Calu3 (cell line): ENCODE results near the gene UBE2L5. TPM values are rescaled to one million over a fixed set of nuclear protein-coding genes. Genes with fewer than 3 reads are reported as not detected.

ENCODE experiments used
- BruUV-seq: library from RNA; stranded (reverse); fragments of 400-500 nt; replicated peaks from 2 replicates; lab custom pipeline; 2021; lab: Mats Ljungman, UMichigan
- CTCF ChIA-PET: fragments of 300-600 bp; sonication (Branson Sonifier 250); formaldehyde crosslinking; loops from one replicate; lab custom pipeline; 2022; ENCODE audit warnings: antibody characterized with exemption; lab: Charles Lee
- DNase-seq: peaks from one replicate; pipeline ENCODE4 v3.0.0; 2022
- H3K27ac Mint-ChIP-seq: one replicate; pipeline ENCODE4 v1.8.0; 2022; ENCODE audit warnings: mixed read lengths; ENCODE audit not compliant: unreplicated experiment
- H3K27me3 Mint-ChIP-seq: one replicate; pipeline ENCODE4 v1.8.0; 2022; ENCODE audit warnings: mixed read lengths; ENCODE audit not compliant: unreplicated experiment
- H3K36me3 Mint-ChIP-seq: one replicate; pipeline ENCODE4 v1.8.0; 2022; ENCODE audit warnings: mild to moderate bottlenecking, moderate library complexity, mixed read lengths; ENCODE audit not compliant: insufficient read depth, unreplicated experiment
- H3K4me1 Mint-ChIP-seq: one replicate; pipeline ENCODE4 v1.8.0; 2022; ENCODE audit warnings: mild to moderate bottlenecking, low read depth, mixed read lengths; ENCODE audit not compliant: unreplicated experiment
- H3K4me3 Mint-ChIP-seq: one replicate; pipeline ENCODE4 v1.8.0; 2022; ENCODE audit warnings: mild to moderate bottlenecking, low read depth, moderate library complexity, mixed read lengths; ENCODE audit not compliant: unreplicated experiment
- H3K9me3 Mint-ChIP-seq: one replicate; pipeline ENCODE4 v1.8.0; 2022; ENCODE audit warnings: low read depth, mixed read lengths; ENCODE audit not compliant: unreplicated experiment
- intact Hi-C: fragments of 100-400 bp; cut with micrococcal nuclease; formaldehyde crosslinking; loops from one replicate; pipeline ENCODE4 v1.10.0; 2022; ENCODE audit not compliant: unreplicated experiment
- total RNA-seq: library from RNA; stranded (reverse); gene quantifications from 2 replicates; pipeline ENCODE4 v1.2.3, GENCODE V29; 2022
- TF ChIP-seq, protein P1 (sequence below): fragments of 200-600 bp; IDR thresholded peaks from one replicate; pipeline ENCODE4 v1.8.0; 2022; ENCODE audit warnings: antibody characterized with exemption; ENCODE audit not compliant: unreplicated experiment

Gene UBE2L5
- total RNA-seq, 1 experiment from 2014 or later, result not detected

- Mint-ChIP-seq H3K4me1 (peaks cover 17% of the 10 kb centered on the region), H3K9me3 (no peaks in the 10 kb centered on the region), H3K36me3 (peaks cover 14% of the 10 kb centered on the region), H3K27me3 (no peaks in the 10 kb centered on the region), H3K4me3 (peak overlapping the region; percentile 86), H3K27ac (peak overlapping the region; percentile 96)
- TF ChIP-seq, protein P1, sequence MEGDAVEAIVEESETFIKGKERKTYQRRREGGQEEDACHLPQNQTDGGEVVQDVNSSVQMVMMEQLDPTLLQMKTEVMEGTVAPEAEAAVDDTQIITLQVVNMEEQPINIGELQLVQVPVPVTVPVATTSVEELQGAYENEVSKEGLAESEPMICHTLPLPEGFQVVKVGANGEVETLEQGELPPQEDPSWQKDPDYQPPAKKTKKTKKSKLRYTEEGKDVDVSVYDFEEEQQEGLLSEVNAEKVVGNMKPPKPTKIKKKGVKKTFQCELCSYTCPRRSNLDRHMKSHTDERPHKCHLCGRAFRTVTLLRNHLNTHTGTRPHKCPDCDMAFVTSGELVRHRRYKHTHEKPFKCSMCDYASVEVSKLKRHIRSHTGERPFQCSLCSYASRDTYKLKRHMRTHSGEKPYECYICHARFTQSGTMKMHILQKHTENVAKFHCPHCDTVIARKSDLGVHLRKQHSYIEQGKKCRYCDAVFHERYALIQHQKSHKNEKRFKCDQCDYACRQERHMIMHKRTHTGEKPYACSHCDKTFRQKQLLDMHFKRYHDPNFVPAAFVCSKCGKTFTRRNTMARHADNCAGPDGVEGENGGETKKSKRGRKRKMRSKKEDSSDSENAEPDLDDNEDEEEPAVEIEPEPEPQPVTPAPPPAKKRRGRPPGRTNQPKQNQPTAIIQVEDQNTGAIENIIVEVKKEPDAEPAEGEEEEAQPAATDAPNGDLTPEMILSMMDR, result no peak
- no TSS peak for BruUV-seq
- intact Hi-C loops, result no loop called here
- CTCF ChIA-PET, result interaction anchor here (1.1 kb wide), 1 partner anchor 10 kb away, joined by 6 read pairs; no protein-coding TSS in a partner anchor
- DNase-seq, result peak; percentile 72
Observed at GRCh38 chr13:30395192-30396158, 26.8 kb upstream of the UBE2L5 start.

GRCh38 chr13:30396434-30397075, 25.7 kb upstream of the UBE2L5 start:
- no TSS peak for BruUV-seq
- H3K27me3 Mint-ChIP-seq, result no peaks in the 10 kb centered on the region

DNA sequence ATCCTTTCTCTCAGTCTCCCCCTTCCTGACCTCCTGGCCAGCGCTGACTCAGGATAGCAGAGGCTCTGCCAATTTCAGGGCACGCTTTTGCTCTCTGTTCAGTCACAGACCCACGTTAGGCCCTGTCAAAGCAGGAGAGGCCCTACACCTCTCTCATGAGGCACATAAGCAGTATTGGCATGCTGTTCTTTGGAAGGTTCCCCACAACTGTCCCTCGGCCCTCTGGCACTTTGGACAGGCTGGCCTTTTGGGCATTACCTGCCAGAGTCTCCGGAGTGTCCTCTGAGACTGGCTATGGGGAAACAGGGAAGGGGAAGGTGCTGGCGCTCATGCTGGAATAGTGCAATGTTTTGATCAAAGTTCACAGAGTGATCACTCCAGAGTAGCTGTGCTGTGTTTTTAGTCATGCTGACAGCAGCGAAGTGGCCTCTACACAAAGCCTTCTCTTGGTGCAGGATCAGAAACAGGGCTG, 23.7 kb upstream of the UBE2L5 start:
- TF ChIP-seq, protein P1, result no peak
- intact Hi-C loops, result no loop called here
- BruUV-seq, result no TSS peak
- Mint-ChIP-seq H3K27ac (no peak overlapping the region), H3K27me3 (no peaks in the 10 kb centered on the region), H3K4me3 (no peak overlapping the region), H3K4me1 (peaks cover 17% of the 10 kb centered on the region), H3K9me3 (no peaks in the 10 kb centered on the region), H3K36me3 (peaks cover 14% of the 10 kb centered on the region)
- DNase-seq, result no peak
- CTCF ChIA-PET, result no interaction called here

More at GRCh38 chr13:30396434-30397075, 25.7 kb upstream of the UBE2L5 start:
- TF ChIP-seq, protein P1, result no peak
- intact Hi-C loops, result no loop called here
- CTCF ChIA-PET, result interaction anchor here (0.7 kb wide), 2 partner anchors 282 to 510 kb away, joined by 3 read pairs; no protein-coding TSS in a partner anchor
- DNase-seq, result no peak
- no peaks in the 10 kb centered on the region for H3K9me3 Mint-ChIP-seq
- peaks cover 14% of the 10 kb centered on the region for H3K36me3 Mint-ChIP-seq
- H3K27ac Mint-ChIP-seq, result no peak overlapping the region
- H3K4me1 Mint-ChIP-seq, result peaks cover 17% of the 10 kb centered on the region
- H3K4me3 Mint-ChIP-seq, result no peak overlapping the region

DNA sequence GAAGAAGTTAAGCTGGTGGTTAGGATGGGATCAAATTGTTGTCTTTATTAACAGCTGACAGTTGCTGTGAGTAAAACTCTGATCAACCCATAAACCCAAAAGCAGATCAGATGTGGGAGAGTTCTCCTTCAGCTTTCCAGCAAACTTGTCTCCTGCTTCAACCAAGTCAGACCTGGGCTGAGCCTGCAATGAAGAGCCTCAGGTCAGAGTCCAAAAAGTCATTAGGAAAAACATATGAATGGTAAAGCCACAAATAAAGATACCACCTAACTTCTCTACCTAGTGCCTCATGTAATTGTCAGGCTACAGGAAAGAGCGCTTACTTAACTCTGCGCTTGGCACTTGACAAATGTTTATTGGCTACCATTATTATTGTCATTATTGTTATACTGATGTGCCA, 21.9 kb upstream of the UBE2L5 start:
- H3K4me3 Mint-ChIP-seq, result no peak overlapping the region
- intact Hi-C loops, result no loop called here
- H3K36me3 Mint-ChIP-seq, result peaks cover 5% of the 10 kb centered on the region
- CTCF ChIA-PET, result no interaction called here
- DNase-seq, result no peak
- no TSS peak for BruUV-seq
- no peaks in the 10 kb centered on the region for H3K27me3 Mint-ChIP-seq
- TF ChIP-seq, protein P1, result no peak
- H3K9me3 Mint-ChIP-seq, result no peaks in the 10 kb centered on the region
- H3K4me1 Mint-ChIP-seq, result peaks cover 8% of the 10 kb centered on the region
- no peak overlapping the region for H3K27ac Mint-ChIP-seq
